HG03175 (cell line): ENCODE measurements around the gene OR5AK2.
"Not testable (repeated sequence)": the region's sequence is repeated elsewhere in the genome, so short reads cannot be mapped to it uniquely, and the experiment has no call there.

Experiments
- ATAC-seq: cut with Tn5 transposase; IDR thresholded peaks from one replicate; pipeline ENCODE4 v1.9.1; 2021; ENCODE audit warnings: mild to moderate bottlenecking, moderate library complexity; ENCODE audit not compliant: unreplicated experiment

OR5AK2 gene

DNA sequence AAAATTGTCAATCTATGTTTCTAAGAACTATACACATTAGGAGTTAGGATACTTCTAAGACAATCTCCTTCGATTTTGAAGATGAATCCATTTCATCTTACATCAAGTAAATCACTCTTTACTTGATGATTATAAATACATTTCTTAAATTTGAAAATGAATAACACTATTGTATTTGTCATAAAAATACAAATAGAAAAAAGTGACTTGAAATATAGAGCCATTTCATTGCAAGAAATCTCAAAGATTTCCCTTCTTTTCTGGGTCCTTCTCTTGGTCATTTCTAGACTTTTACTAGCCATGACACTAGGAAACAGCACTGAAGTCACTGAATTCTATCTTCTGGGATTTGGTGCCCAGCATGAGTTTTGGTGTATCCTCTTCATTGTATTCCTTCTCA, at the start of gene OR5AK2:
TSS of gene OR5AK2 (plus strand) at position 301 of the 400 bp plus-strand sequence. CDS start at position 301, 0 bp downstream.
- no peak for ATAC-seq

GRCh38 chr11:56945526-56945925, 43.2 kb upstream of the OR5AK2 start:
- not testable (repeated sequence) for ATAC-seq

DNA sequence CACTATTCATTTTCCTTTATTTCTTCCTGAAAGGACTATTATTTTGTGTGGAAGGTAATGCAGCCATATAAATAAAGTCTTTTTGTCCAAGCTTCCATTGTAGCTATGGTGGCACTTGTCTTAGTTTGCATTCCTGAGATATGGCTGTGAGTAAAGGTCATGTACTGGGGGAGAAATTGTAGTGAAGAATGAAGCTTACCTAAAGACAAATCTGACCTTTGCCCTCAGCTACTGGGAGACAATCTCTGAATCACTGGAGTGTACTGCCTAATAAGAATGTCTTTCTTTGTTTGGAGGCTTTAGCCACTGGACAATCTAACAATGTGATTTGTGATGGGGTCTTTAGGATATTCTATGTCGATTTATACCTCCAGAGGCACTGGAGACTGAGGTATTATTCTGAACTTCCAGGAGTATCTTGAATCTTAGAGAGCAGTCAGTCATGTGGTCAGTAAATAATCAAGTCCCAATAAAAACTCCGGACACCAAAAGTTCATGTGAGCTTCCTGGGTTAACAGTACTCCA, 39.7 kb upstream of the OR5AK2 start:
- no peak for ATAC-seq

- ATAC-seq, result no peak
Observed at GRCh38 chr11:56950510-56950909, 38.2 kb upstream of the OR5AK2 start.

GRCh38 chr11:56953907-56954306, 34.8 kb upstream of the OR5AK2 start:
- not testable (repeated sequence) for ATAC-seq

DNA sequence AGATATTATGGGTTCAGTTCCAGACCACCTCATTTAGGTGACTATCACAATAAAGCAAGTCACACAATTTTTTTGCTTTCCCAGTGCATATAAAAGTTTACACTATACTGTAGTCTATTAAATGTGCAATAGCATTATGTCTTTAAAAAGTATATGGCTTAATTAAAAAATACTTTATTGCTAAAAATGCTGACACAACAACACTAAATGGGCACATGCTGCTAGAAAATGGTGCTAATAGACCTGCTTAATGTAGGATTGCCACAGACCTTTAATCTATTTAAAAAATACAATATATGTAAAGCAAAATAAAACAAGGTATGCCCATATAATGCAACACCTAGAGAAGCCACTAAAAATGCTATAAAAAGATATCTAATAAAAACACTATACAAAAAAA, 27.1 kb upstream of the OR5AK2 start:
- ATAC-seq, result no peak

GRCh38 chr11:56967726-56968125, 21.0 kb upstream of the OR5AK2 start:
- ATAC-seq, result no peak

DNA sequence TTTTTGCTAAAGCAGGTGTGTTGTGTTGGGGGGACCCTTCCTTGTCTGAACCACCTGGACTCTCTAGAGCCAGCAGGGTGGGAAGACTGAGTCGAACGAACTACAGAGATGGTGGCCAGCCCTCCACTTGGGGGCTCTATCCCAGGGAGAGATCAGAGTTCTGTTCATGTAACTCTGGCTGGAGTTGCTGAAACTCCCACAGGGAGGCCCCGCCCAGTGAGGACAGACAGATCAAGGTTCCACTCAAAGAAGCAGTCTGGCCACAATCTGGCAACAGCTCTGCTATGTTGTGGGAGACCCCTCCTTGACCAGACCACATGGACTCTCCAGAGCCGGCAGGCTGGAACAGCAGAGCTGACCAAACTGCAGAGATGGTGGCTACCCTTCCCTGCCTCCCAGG, 20.2 kb upstream of the OR5AK2 start:
- no peak for ATAC-seq

GRCh38 chr11:56977314-56977713, 11.4 kb upstream of the OR5AK2 start:
- no peak for ATAC-seq

- ATAC-seq, result no peak
Observed at GRCh38 chr11:56990702-56991101, 2.0 kb downstream of the OR5AK2 start.

DNA sequence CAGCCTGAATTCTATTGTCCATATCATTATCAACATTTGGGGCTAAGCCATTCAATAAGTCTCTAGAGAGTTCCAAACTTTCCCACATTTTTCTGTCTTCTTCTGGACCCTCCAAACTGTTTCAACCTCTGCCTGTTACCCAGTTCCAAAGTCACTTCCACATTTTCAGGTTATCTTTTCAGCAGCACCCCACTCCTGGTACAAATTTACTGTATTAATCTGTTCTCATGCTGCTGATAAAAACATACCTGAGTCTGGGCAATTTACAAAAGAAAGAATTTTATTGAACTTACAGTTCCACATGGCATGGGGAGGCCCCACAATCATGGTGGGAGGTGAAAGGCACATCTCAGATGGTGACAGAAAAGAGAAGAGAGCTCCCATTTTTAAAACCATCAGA, 5.8 kb downstream of the OR5AK2 start:
- ATAC-seq, result no peak

GRCh38 chr11:57001674-57002401, 13.1 kb downstream of the OR5AK2 start:
- ATAC-seq, result no peak

- ATAC-seq, result no peak
Observed at GRCh38 chr11:57008373-57008772, 19.7 kb downstream of the OR5AK2 start.

DNA sequence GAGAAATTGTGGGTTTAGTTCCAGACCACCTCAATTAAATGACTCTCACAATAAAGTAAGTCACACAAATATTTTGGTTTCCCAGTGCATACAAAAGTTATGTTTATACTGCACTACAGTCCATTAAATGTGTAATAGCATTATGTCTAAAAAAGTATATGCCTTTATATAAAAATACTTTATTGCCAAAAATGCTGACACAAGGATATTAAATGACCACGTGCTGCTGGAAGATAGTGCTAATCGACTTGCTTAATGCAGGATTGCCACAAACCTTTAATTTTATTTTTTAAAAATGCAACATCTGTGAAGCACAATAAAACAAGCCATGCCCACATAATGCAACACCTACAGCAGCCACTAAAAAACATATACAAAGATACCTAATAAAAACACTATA, 27.0 kb downstream of the OR5AK2 start:
- ATAC-seq, result no peak

GRCh38 chr11:57031556-57031955, 42.8 kb downstream of the OR5AK2 start:
- ATAC-seq, result no peak
